ENCODE data around the gene HAO2. TPM values are rescaled to one million over a fixed set of nuclear protein-coding genes. Genes with fewer than 3 reads are reported as not detected.

The HAO2 gene
- total and polyA plus RNA-seq, 2 experiments from 2014 or later, result not detected

- no peaks in the 10 kb centered on the region for H3K36me3 ChIP-seq (ENCODE audit: insufficient read depth)
- H3K4me3 ChIP-seq, result no peak overlapping the region
- no peaks in the 10 kb centered on the region for H3K79me2 ChIP-seq (replicated peaks; ENCODE audit: insufficient read depth)
- Mint-ChIP-seq H3K4me3 (no peak overlapping the region), H3K27ac (no peak overlapping the region), H3K27me3 (ENCODE audit: insufficient read depth, low read depth, poor library complexity) (peaks cover 5% of the 10 kb centered on the region), H3K9me3 (no peaks in the 10 kb centered on the region), H3K36me3 (ENCODE audit: low read depth) (no peaks in the 10 kb centered on the region), H3K4me1 (peaks cover 12% of the 10 kb centered on the region)
- no peak for DNase-seq (ENCODE audit: low spot score)
- H4K20me1 ChIP-seq (replicated peaks; ENCODE audit: insufficient read depth), result no peaks in the 10 kb centered on the region
- H3K27me3 ChIP-seq (ENCODE audit: insufficient read depth), result no peaks in the 10 kb centered on the region
- no peaks in the 10 kb centered on the region for H3F3A ChIP-seq (replicated peaks; ENCODE audit: low read depth)
- H3K27ac ChIP-seq (ENCODE audit: low read depth), result no peak overlapping the region
- no peak overlapping the region for H2AFZ ChIP-seq
- no peak for TF ChIP-seq POLR2AphosphoS5 (IDR thresholded peaks at IDR 0.05; ENCODE audit: low read depth)
- no peak for TF ChIP-seq ZNF114 (CRISPR knock-in tag; IDR thresholded peaks at IDR 0.05)
- TF ChIP-seq JUNB (IDR thresholded peaks at IDR 0.05; ENCODE audit: unreplicated experiment), result no peak
- no peak for TF ChIP-seq STAT1 (IDR thresholded peaks at IDR 0.05; ENCODE audit: unreplicated experiment)
- TF ChIP-seq EZH2 (IDR thresholded peaks at IDR 0.05; ENCODE audit: low read depth, unreplicated experiment), result no peak
- no peak for TF ChIP-seq ETS1 (IDR thresholded peaks at IDR 0.05)
- no peak for TF ChIP-seq ZNF462 (CRISPR knock-in tag; IDR thresholded peaks at IDR 0.05)
- no peak for TF ChIP-seq REST (IDR thresholded peaks at IDR 0.05; ENCODE audit: unreplicated experiment)
- no peak for TF ChIP-seq NANOG (IDR thresholded peaks at IDR 0.05; ENCODE audit: borderline replicate concordance)
- no peak overlapping the region for H3K4me2 ChIP-seq
- no peak for ATAC-seq
- peaks cover 7% of the 10 kb centered on the region for H3K4me1 ChIP-seq (ENCODE audit: insufficient read depth)
- H3K9me2 ChIP-seq (ENCODE audit: insufficient read depth), result peaks cover 19% of the 10 kb centered on the region
These were observed 17.1 kb downstream of the HAO2 start for GRCh38 chr1:119385650-119386049.
